ENCODE measurements around the gene MRAS. TPM values are rescaled to one million over a fixed set of nuclear protein-coding genes. Genes with fewer than 3 reads are reported as not detected.
A peak's percentile ranks its signal among the peaks of the same experiment; 100 is the strongest.

Gene MRAS
- total RNA-seq, 1 donor from 2014 or later, result 55.4 TPM

DNA sequence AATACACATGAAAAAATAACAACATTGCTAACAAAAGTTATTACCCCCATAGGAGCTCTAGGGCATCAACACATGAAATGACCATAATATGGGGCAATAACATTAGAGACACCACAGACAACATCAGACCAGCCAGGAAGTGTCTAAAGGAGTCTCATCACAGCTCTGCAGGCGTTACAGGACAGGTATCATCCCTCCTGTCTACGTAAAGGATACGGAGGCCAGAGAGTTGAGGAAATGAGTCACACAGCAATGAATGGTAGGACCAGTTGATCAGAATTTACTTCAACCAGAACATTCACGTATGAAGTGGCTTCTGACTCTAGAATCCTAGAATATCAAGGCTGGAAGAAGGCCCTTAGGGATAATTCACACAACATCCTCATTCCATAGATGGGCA is 20.5 kb upstream of the MRAS start:
- TF ChIP-seq, protein P1, sequence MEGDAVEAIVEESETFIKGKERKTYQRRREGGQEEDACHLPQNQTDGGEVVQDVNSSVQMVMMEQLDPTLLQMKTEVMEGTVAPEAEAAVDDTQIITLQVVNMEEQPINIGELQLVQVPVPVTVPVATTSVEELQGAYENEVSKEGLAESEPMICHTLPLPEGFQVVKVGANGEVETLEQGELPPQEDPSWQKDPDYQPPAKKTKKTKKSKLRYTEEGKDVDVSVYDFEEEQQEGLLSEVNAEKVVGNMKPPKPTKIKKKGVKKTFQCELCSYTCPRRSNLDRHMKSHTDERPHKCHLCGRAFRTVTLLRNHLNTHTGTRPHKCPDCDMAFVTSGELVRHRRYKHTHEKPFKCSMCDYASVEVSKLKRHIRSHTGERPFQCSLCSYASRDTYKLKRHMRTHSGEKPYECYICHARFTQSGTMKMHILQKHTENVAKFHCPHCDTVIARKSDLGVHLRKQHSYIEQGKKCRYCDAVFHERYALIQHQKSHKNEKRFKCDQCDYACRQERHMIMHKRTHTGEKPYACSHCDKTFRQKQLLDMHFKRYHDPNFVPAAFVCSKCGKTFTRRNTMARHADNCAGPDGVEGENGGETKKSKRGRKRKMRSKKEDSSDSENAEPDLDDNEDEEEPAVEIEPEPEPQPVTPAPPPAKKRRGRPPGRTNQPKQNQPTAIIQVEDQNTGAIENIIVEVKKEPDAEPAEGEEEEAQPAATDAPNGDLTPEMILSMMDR (IDR thresholded peaks at IDR 0.05; ENCODE audit: insufficient read depth, low read depth, low read length), result no peak
- no peak for TF ChIP-seq EZH2 (IDR thresholded peaks at IDR 0.05; ENCODE audit: insufficient read depth, low read length)

DNA sequence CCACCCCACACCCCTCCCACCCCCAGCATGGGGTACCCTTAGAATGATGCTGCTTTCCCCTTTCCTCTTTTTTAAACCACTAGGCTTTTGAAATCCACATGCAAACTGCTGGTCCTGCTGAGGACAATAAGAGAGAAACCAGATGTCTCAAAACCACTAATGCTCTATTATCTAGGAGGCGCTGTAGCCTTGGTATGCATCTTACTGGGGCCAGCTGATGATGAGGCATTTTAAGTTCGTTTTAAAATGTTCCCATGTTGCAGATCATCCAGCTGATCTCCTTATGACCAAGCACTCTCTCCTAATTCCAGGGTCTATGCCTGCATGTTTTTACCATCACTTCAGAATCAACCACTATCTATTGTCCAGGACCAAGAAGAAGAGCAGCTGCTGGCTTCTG is 20.0 kb upstream of the MRAS start:
- H3K4me1 ChIP-seq (ENCODE audit: insufficient read depth, low read length), result peaks cover 7% of the 10 kb centered on the region
- no peaks in the 10 kb centered on the region for H3K27me3 ChIP-seq (ENCODE audit: insufficient read depth, low read length)
- H3K4me2 ChIP-seq (ENCODE audit: low read length), result peak overlapping the region; percentile 95
- H3K36me3 ChIP-seq (ENCODE audit: insufficient read depth, low read length), result no peaks in the 10 kb centered on the region
- no peak for DNase-seq (ENCODE audit: low read depth)
- Mint-ChIP-seq H3K27me3 (ENCODE audit: low read depth, unreplicated experiment) (no peaks in the 10 kb centered on the region), H3K9me3 (ENCODE audit: unreplicated experiment) (no peaks in the 10 kb centered on the region), H3K4me1 (ENCODE audit: low read depth, unreplicated experiment) (peaks cover 11% of the 10 kb centered on the region), H3K27ac (ENCODE audit: unreplicated experiment) (peak overlapping the region; percentile 53), H3K4me3 (ENCODE audit: unreplicated experiment) (peak overlapping the region; percentile 69), H3K36me3 (ENCODE audit: low read depth, unreplicated experiment) (no peaks in the 10 kb centered on the region)
- no peak overlapping the region for H3K4me3 ChIP-seq (ENCODE audit: insufficient read depth, low read depth, low read length)
- no peak for TF ChIP-seq EZH2 (IDR thresholded peaks at IDR 0.05; ENCODE audit: insufficient read depth, low read length)
- TF ChIP-seq, protein P1 (IDR thresholded peaks at IDR 0.05; ENCODE audit: insufficient read depth, low read depth, low read length), result no peak
- H3K27ac ChIP-seq (ENCODE audit: low read depth, low read length), result no peak overlapping the region
- no peak overlapping the region for H3K9ac ChIP-seq (ENCODE audit: low read length)
- no peaks in the 10 kb centered on the region for H3K79me2 ChIP-seq (ENCODE audit: insufficient read depth, low read length)
- FAIRE-seq, result no peak
- H2AFZ ChIP-seq (ENCODE audit: low read depth, low read length), result no peak overlapping the region
- no peaks in the 10 kb centered on the region for H4K20me1 ChIP-seq (ENCODE audit: insufficient read depth, low read length)
- no peaks in the 10 kb centered on the region for H3K9me3 ChIP-seq (ENCODE audit: insufficient read depth, low read depth, low read length)

More for the DNA sequence above, 20.5 kb upstream of the MRAS start:
- Histone ChIP-seq H3K9me3 (ENCODE audit: insufficient read depth, low read depth, low read length) (no peaks in the 10 kb centered on the region), H3K27me3 (ENCODE audit: insufficient read depth, low read length) (no peaks in the 10 kb centered on the region), H3K9ac (ENCODE audit: low read length) (no peak overlapping the region), H2AFZ (ENCODE audit: low read depth, low read length) (no peak overlapping the region), H3K27ac (ENCODE audit: low read depth, low read length) (no peak overlapping the region), H3K4me1 (ENCODE audit: insufficient read depth, low read length) (peaks cover 7% of the 10 kb centered on the region), H3K79me2 (ENCODE audit: insufficient read depth, low read length) (no peaks in the 10 kb centered on the region), H3K4me2 (ENCODE audit: low read length) (no peak overlapping the region), H3K36me3 (ENCODE audit: insufficient read depth, low read length) (no peaks in the 10 kb centered on the region), H4K20me1 (ENCODE audit: insufficient read depth, low read length) (no peaks in the 10 kb centered on the region), H3K4me3 (ENCODE audit: insufficient read depth, low read depth, low read length) (no peak overlapping the region)
- H3K27ac Mint-ChIP-seq (ENCODE audit: unreplicated experiment), result no peak overlapping the region
- no peaks in the 10 kb centered on the region for H3K9me3 Mint-ChIP-seq (ENCODE audit: unreplicated experiment)
- no peaks in the 10 kb centered on the region for H3K36me3 Mint-ChIP-seq (ENCODE audit: low read depth, unreplicated experiment)
- FAIRE-seq (no peak), DNase-seq (ENCODE audit: low read depth) (no peak)
- no peak overlapping the region for H3K4me3 Mint-ChIP-seq (ENCODE audit: unreplicated experiment)
- H3K4me1 Mint-ChIP-seq (ENCODE audit: low read depth, unreplicated experiment), result peaks cover 11% of the 10 kb centered on the region
- H3K27me3 Mint-ChIP-seq (ENCODE audit: low read depth, unreplicated experiment), result no peaks in the 10 kb centered on the region

DNA sequence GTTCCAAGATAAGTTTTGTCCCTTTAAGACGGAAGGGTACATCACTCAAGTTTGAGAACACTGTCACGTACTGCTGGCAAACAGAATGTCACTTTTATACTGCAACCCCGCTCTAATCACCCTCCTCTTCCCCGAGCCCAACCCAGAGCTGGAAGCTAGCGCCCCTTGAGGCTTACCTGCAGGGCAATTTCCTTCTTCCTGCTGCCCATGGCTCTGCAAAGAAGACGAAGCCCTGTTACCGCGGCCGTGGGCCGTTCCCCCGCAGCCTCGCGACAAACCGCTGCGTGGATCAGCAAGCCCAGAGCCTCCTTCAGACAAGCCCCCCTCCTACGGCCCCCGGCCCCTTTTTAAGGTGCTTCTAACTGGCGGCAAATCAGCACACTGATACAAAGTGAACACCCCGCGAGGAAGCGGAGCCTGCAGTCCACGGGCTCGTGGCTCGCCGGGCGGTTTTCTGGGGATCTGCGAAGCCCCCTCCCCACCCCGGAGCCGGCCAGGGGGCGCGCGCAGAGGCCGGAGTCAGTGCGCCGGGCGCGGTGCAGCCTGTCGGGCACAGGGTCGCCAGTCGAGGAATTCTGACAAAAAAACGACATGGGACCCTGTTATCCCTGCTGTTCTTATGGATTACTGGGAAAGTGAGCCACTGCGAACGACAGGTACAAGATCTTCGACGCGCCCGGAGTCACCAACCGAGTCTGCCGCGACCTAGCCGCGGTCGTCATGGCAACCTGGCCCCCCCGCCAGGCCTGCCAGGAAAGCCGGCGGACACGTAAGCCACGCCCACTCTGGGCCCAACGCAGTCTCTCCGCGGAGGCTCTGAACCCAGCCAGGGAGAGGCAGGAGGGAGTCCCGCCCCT is 19.0 kb upstream of the MRAS start, which contains the start of gene NME9:
TSS of gene NME9 (minus strand) at position 725 of the 857 bp plus-strand sequence. CDS start at position 209, 516 bp downstream.
- no peak for FAIRE-seq
- Mint-ChIP-seq H3K4me3 (ENCODE audit: unreplicated experiment) (peak within 1 kb of the TSS; percentile 88), H3K4me1 (ENCODE audit: low read depth, unreplicated experiment) (peaks cover 11% of the 10 kb centered on the region), H3K36me3 (ENCODE audit: low read depth, unreplicated experiment) (no peaks in the 10 kb centered on the region), H3K27me3 (ENCODE audit: low read depth, unreplicated experiment) (peaks cover 1% of the 10 kb centered on the region), H3K9me3 (ENCODE audit: unreplicated experiment) (no peaks in the 10 kb centered on the region), H3K27ac (ENCODE audit: unreplicated experiment) (no peak within 1 kb of the TSS)
- TF ChIP-seq, protein P1 (IDR thresholded peaks at IDR 0.05; ENCODE audit: insufficient read depth, low read depth, low read length), result peak; percentile 66
- TF ChIP-seq EZH2 (IDR thresholded peaks at IDR 0.05; ENCODE audit: insufficient read depth, low read length), result no peak
- Histone ChIP-seq H3K27ac (ENCODE audit: low read depth, low read length) (no peak within 1 kb of the TSS), H3K79me2 (ENCODE audit: insufficient read depth, low read length) (no peaks in the 10 kb centered on the region), H4K20me1 (ENCODE audit: insufficient read depth, low read length) (no peaks in the 10 kb centered on the region), H3K36me3 (ENCODE audit: insufficient read depth, low read length) (no peaks in the 10 kb centered on the region), H3K9ac (ENCODE audit: low read length) (peak within 1 kb of the TSS; percentile 70), H3K4me2 (ENCODE audit: low read length) (peak within 1 kb of the TSS; percentile 95), H2AFZ (ENCODE audit: low read depth, low read length) (peak within 1 kb of the TSS; percentile 89), H3K27me3 (ENCODE audit: insufficient read depth, low read length) (peaks cover under 1% of the 10 kb centered on the region), H3K4me3 (ENCODE audit: insufficient read depth, low read depth, low read length) (peak within 1 kb of the TSS; percentile 71), H3K9me3 (ENCODE audit: insufficient read depth, low read depth, low read length) (no peaks in the 10 kb centered on the region), H3K4me1 (ENCODE audit: insufficient read depth, low read length) (peaks cover 7% of the 10 kb centered on the region)
- DNase-seq (ENCODE audit: low read depth), result peak; percentile 71
